ENCODE data around the gene TENM3.

Gene TENM3

DNA sequence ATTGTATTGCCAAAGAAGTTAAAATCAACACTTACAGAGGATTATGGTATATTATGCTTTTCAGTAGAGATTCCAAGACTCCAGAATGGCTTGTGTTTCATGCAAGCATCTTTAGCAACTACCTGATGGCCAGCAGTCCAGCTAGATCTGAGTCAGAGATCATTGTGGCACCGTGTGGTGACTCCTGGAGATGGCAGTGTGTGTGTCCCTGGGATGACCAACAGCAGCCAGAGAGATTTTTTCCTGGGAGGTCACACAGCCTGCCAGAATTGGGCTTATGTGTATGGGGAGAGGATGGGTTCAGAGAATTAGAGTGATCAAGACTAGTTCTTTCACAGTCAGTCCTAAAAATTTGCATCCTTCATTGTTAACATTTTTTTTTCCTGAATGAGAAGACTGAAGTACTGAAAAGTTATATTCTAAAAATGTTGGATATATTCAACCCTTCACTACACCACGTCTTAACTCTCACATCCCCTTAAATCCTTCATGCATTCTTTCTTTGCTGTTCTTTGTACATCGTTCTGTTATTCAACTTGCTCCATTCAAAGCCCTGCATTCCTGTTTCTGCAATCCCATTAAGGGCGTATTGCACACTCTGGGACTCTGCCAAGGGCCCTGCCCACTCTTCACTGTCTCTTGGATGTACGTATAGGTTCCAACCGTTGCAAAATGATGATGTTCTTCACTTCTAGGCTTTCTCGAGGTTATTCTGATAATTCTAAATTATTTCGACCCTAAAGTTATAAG lies 12.4 kb downstream of the TENM3 start:
- DNase-seq: no peak

DNA sequence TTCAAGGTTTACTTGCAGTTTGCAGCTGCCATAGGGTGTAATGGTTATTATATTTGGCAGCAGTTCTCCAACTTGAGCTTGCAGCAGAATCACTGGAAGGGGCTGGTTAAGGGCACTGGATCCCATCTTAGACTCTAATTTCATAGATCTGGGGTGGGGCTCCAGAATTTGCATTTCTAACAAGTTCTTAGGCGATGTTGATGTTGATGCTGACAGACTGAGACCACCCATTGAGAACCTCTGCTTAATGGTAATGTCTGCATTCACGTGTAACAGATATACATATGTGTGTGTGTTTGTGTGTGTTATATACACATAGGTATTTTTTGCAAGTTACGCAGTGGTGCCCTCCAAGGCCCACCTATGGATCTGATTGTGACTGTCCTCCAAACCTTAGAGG lies 13.8 kb downstream of the TENM3 start:
- DNase-seq: no peak

DNA sequence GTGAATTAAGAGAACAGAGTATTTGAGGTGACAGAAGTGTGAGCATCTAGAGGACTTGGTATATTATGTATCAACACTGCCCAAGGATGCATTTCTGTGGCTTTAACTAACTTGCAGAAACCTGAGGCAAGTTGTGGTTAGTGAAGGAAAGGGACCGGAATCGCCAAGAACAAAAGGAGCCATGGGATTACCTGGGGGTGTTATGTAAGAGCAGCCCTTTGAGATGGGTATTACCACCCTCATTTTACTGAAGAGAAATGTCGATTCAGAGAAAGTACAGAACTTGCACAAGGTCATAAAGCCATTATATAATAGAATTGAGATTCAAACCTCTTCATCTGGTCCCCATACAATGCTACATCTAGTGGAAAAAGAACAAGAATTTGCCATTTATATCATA lies 14.3 kb downstream of the TENM3 start:
- DNase-seq: no peak

DNA sequence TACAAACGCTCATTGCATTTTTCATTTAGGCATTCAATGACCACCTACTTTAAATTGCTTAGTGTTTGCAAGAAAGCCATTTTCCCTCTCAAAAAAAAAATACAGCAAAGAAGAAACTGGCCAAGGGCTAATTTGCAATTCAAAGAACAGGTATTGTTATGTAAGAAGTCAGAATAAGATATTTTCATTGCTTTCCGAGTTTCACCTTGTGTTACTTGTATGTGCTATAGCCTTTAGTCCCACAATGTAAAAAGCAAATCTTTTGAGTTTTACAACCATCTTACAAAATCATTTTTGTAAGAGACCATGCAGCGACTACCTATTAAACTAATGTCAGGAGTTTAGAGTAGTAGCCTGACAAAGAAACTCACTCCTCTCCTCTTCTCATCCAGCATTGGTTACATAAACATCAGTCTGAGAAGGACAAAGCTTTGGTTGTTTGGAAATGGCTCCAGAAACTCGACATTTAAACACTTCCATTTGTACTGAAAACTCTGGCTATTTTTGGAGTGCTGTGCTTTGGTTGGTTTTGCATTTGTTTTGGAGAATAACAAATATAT lies 15.3 kb downstream of the TENM3 start:
- DNase-seq: no peak

DNA sequence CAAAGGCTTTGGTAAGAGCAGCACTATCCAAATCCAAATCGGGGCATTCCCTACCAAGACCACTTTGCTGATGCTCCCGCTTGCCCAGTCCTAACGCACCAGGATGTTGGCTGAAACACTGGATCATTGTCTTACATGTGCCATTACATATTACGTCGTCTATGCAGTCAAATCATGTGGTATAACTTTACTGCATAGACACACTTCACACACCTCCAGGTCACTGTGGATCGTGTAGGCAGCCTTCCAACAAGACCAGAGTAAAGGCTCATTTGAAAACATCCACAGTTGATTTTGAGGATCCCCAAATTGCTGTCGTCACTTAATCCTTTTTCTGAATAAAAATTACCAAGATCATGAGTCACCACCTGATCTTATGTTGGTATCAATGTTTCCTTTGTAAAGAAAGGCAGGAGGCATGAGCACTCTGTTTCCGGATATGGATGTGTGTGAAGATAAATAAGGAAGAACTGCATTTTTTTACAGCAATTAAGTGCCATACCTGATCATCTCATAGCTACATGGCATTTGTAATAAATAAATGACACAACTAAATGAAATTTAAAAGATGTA lies 18.5 kb downstream of the TENM3 start:
- no peak for DNase-seq

DNA sequence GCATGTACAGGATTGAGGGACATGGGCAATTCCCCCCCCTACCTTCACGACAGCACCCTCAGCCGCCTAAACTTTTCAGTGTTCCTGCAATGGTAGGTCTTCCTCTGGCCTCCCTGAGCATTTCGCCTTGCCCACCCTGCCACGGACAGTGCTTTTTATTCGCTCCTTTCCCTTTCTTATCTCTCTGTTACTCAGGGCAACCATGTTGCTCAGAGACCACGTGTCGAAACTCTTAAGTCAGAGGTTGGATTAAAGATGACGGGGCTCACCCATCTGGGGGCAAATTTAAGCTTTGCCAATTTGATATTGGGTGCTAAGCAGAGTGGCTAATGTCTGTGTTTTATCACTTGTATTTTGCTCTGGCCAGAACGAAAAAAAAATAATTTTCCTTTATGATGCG lies 20.4 kb downstream of the TENM3 start:
- no peak for DNase-seq

DNA sequence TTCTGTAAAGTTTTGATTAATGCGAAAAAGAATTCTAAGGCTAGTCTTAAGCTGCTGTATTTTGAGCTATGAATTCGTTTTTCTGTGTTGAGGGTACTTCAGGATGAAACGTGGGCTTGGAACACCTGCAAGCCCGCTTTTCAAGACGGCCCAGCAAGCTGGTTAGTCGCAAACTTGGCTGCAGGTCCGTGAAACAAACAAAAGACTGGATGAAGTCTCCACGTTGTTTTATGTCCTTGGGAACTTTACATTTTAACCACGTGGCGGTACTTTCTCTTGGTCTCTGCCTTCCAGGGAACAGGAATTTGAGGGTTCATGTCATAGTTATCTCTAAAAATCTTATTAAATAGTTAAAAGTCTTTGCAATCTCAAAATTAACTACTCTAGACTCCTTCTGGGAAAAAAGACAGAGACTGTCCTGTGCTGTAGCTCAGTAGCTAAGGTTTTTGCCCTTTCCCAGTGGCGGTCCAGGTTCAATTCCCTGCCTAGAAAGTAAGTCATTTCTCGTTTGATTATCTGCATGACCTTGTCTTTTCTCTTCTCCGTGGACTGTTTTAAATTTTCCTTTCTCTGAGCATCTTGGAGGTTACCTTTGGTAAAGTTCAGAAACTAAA lies 21.0 kb downstream of the TENM3 start:
- DNase-seq: no peak

DNA sequence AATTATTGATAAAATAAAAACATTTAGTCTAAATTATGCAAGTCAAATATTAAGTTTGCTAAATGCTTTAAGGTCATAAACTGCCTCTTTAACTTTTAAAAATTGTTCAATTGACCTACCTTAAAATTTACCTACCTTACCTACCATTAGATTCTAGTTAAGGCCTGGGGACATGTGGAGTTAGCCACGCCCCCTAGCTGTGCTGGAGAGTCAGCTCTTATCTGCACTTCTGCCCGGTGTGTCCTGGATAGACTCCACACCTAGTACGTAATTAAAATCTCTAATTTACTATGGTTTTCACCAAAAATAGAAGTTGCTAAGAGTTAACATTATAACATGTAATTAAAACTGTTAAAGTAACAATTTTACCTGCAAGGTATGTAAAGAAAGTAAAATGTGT lies 22.7 kb downstream of the TENM3 start:
- no peak for DNase-seq

DNA sequence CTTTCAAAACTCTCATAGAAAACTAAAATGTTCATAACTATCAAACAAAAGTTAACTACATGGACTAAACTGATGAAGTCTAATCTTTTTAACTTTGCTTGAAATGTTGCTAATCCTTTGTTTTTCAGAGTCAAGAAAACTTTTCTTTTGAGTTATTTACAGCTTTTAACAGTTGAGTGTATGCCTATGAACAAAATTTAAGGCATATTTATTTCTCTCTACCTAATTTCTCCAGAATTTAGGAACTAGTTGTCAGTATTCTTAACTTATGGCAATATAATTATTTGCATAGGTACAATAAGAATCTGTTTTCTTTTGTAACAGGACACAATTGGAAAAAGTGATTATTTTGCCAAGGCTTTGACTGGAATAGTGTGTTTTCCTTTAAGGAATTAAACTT lies 23.8 kb downstream of the TENM3 start:
- no peak for DNase-seq

DNA sequence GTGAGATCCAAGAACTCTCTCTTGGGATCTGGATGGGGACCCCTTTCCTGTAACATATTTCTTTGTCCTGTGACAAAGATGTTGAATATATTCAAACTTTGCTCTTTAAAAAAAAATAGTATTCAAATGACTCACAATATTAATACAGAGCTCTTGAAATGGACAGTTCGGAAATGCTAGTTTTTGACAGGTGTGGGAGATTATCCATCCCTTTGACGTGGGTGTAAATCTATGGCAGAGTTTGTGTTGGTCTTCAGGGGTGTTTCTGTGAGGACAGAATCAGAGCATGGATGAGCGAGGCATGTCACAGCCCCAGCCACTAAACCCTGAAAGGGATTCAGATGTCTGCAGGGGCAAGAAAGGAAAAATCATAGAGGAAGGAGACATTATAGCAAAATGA lies 25.8 kb downstream of the TENM3 start:
- no peak for DNase-seq

DNA sequence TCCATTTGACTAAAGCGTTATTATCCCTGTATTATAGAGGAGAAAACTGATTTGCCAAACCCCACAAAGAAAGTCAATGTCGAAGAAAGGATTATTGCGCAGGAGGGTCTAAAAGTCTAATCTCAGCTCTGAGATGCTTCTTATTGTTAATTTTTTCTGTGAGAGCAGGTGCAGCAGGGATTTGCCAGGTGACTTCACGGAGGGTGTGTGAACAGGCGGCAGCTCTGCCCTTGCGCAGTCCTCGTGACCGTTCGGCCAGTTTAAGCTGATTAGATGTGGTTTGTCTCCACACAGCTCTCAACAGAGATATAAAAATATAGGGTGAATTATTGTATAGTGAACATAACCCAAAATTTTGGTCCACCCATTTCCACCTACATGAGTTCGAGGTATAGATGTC lies 28.5 kb downstream of the TENM3 start:
- no peak for DNase-seq

DNA sequence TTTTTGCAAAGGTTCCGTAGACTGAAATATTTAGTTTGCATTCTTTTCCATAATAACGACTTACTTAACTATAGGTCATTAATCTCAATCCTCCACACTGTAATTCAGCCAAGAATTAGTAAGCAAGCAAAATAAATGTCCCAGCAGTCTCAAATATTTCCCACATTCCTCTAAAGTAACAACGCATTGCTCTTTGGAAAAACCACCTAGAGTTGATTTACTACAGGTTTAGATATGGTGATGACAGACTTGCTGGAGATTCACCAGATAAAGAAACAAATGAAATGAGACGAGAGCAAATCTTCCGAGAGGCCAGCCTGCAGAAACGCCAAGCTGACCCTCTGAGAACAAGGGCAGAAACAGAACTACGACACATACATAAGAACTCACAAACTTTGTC lies 28.9 kb downstream of the TENM3 start:
- DNase-seq: no peak

DNA sequence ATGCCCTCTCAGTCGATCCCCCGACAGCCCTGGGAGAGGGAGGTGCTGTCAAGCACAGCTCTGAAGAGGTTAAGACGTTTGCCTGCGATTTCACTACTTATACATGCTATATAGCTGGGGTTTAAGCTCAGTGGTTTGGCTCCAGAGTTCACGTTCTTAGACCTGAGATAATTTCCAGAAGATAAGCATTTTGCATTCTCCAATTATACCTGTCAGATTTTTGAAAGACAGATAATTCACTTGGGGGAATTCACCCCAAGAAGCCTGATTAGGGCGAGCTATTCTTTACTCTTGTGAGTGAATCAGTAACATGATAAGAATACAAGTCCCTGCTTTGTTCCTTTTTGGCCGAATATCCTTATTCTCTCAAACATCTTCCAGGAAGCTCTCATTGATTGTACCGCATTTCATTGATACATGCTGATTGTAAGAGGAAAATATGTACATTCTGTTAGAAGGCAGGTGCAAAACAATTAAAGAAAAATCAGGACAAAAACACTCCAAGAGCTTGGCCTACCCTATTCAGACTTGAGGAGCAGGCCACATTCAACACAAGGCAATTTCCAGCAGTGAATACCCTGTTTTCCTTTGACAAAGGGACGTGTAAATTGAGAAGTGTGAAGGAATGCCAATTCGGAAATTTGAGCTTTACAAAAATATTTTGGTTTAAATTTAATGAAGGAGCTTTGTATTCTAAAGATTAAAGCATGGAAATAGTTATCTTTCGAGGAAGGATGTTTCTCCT lies 30.2 kb downstream of the TENM3 start:
- no peak for DNase-seq

DNA sequence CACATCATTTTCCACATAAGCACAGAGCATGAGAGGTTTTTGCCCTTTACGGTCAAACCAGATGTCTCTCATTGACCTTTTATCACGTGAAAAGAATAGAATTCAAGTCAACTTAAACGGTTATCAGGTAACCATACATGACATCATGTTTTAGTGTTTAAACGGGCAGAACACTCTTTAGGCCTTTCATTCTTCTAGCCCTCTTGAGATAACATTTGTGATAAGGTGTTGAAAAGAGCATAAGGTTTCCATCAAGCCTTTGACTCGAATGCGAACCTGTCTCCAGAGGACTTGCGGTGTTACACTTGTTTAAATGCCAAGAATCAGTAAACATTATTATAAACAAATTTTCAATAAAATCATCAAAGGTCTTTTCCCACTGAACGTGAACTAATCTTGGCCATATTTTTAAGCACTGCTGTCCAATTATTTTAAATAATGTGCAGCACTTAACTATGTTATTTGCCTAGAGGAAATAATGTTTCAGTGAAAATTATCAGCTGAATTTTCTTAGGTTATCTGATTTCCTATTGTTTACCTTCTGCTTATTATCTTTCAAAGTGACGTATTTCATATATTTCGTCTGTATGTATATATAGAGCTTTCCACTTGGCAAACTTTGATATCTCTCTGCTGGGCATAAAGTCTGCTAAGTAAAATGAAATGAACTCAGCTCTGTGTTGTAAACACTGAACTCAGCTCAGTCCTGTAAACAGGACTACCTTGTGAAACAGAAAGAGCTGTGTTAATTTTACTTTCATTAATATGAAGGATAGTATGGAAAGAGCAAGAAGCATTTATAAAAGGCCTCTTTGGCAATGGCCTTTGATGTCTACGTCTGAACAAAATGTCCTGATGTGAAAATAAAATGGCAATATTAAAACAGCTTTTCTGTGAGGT lies 33.3 kb downstream of the TENM3 start:
- DNase-seq: no peak

DNA sequence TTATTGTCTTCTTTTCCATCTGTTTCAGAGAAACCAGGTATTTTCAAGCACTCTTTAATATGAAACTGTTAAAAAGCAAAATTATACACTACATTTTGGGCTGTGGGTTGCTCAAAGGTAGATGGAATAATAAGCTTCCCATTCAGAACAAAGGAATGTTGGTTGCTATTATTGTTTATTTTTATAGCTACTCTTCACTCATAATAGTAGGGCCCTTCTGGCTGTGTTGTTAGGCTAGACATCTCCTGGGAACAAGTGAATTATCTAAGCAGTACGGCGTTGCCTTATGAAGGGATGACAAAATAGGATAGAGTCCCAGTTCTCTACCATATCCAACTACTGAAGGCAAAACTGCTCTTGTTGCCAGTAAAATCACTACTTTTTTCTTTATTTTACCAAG lies 34.2 kb downstream of the TENM3 start:
- DNase-seq: no peak

DNA sequence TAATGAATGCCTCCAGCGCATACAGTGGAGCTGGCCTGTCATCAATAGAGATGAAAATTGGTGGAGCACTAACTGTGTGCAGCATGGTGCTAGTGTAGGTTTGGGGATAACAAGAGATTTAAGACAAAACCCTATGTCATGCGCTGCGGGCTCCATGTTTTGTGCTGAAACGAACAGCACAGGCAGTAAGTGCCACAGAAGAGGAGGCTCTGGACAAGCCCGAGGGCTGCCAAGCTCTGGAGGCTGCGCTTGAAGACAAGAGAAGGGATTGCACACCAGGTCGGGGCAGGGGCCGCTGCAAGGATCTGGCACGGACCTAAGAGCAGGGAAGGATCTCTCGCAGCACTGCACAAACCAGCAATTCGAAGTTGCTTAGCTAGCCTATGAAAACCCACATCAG lies 35.5 kb downstream of the TENM3 start:
- DNase-seq: no peak

DNA sequence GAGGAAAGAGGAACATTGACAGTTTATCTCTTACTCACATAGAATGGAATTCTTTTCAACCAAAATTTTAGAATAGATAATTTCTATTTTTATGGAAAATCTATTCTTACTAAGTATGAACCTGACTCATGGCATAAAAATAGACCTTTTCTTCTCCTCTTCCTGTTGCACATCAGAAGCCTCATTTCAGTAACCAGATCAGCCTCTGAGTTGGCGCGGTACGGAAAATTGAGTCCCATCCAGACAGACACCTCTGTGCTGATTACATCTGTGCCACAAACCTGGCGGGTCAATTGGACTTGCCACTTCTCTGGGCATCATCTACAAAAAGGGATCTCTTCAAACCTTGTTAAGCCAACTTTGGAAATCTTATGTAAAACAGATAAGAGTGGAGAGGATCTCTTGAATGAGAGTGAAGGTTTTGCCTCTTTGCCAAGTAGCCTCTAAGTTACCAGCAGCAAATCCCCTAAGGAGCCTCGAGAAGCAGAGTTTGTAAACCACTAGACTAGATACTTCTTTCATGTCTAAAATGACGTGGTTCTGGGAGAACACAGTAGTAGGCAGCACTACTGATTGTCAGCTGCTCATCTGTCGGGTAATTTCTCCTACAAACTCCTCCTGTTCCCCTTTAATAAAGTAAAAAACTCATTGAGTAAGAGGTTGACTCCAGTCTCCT lies 37.4 kb downstream of the TENM3 start:
- DNase-seq: no peak

DNA sequence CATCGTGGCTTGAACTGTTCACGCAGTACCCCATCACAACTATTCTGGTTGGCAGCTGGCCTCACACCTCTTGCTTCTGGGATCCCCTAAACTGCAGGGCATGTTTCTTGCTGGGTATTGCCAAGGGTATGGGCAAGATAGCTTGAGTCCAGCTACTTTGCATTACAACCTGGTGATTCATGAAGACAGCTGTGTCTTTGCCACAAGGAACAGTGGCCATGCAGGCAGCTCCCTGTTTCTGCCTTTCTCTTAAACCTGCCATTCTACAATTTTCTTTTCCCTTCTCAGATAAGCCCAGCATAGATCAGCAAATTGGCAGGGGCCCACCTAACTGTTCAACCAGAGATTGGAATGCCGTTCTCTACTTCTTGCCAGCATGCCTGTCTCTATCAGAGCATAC lies 42.8 kb downstream of the TENM3 start:
- no peak for DNase-seq

DNA sequence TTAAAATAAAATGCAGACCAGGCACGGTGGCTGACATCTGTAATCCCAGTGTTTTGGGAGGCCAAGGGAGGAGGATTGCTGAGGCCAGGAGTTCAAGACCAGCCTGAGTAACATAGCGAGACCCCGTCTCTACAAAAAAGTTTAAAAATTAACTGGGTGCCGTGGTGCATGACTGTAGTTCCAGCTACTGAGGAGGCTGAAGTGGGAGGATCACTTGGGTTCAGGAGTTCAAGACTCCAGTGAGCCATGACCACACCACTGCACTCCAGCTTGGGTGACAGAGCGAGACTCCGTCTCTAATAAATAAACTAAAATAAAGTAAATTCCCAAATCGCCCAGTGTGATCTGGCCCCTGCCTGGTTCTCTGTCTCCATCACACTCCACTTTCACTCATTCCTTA lies 43.7 kb downstream of the TENM3 start:
- no peak for DNase-seq

DNA sequence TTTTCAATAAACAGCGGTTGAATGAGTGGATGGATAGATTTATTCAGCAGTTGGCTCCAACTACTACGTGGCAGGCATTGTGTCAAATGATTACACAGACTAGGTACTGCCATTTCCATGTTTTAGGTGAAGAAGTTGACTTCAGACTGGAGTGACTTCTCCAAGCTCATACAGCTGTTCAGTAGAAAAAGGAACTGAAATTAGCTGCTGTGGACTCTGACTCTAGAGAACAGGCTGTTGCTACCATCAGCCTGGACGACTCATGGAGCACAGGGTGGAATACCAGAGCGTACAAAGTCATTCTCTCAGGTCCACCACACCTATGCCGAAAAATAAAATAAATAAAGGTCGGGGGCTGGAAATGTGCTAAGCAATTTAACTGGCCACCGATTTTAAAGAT lies 45.3 kb downstream of the TENM3 start:
- no peak for DNase-seq

DNA sequence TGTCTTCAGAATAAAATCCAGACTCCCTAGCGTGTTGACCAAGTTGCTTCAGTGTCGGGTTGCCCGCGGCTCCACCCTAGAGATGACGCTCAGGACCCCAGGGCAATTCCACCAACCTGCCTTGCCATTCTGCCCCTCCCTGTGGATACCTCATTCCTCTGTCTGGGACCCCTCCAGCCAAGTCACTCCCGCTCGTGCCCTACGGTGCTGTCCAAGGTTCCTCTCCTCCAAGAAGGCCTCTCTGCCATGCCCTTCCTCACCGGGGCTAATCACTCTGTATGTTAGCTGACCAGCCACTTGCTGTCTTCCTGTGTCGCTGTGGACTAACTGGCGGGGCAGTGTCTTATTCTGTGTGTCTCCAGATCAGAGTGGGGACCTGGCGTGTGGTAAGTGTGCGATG lies 46.6 kb downstream of the TENM3 start:
- DNase-seq: no peak

DNA sequence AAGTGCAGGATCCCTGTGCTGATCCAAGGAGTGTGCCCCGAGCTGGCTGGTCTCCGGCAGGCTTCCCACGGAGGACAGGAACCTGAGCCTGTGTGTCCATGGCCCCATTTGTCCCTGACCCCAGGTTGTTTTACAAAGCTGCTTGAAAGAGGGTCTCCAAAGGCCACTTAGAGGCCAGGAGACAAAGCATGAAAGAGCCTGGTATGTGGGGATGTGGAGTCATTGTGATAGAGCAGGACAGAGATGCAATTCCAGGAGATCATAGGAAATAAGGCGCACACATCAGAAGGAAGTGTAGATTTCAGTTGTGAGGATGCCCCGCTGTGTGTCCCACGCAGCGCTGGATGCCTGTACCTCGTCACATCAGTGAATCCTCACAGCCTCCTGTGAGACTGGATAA lies 48.0 kb downstream of the TENM3 start:
- DNase-seq: no peak

All from suppressor macrophage (primary cell).